Measurements from ENCODE around the gene CUX1.
"Not testable (repeated sequence)": the region's sequence is repeated elsewhere in the genome, so short reads cannot be mapped to it uniquely, and the experiment has no call there.

CUX1 gene

GRCh38 chr7:101919363-101920115 is 102.1 kb downstream of the CUX1 start:
- no peak for DNase-seq

- DNase-seq: no peak
Measured at GRCh38 chr7:101921061-101921460, 103.6 kb downstream of the CUX1 start.

- DNase-seq: not testable (repeated sequence)
Measured at GRCh38 chr7:101921546-101922489, 104.4 kb downstream of the CUX1 start.

- DNase-seq: no peak
Measured at GRCh38 chr7:101922631-101923601, 105.5 kb downstream of the CUX1 start.

- DNase-seq: no peak
Measured at GRCh38 chr7:101923602-101923985, 106.2 kb downstream of the CUX1 start.

GRCh38 chr7:101924171-101924570 is 106.7 kb downstream of the CUX1 start:
- no peak for DNase-seq

GRCh38 chr7:101926265-101926664 is 108.8 kb downstream of the CUX1 start:
- DNase-seq: no peak

- DNase-seq: no peak
Measured at GRCh38 chr7:101927389-101927788, 110.0 kb downstream of the CUX1 start.

- no peak for DNase-seq
Measured at GRCh38 chr7:101927802-101928201, 110.4 kb downstream of the CUX1 start.

- DNase-seq: no peak
Measured at GRCh38 chr7:101929256-101929655, 111.8 kb downstream of the CUX1 start.

GRCh38 chr7:101929911-101930310 is 112.5 kb downstream of the CUX1 start:
- not testable (repeated sequence) for DNase-seq

- DNase-seq: no peak
Measured at GRCh38 chr7:101932083-101932482, 114.7 kb downstream of the CUX1 start.

GRCh38 chr7:101933028-101933427 is 115.6 kb downstream of the CUX1 start:
- no peak for DNase-seq

- DNase-seq: no peak
Measured at GRCh38 chr7:101933688-101934121, 116.3 kb downstream of the CUX1 start.

GRCh38 chr7:101934618-101935017 is 117.2 kb downstream of the CUX1 start:
- no peak for DNase-seq

GRCh38 chr7:101935521-101936141 is 118.2 kb downstream of the CUX1 start:
- DNase-seq: peak; percentile 25

GRCh38 chr7:101936223-101936610 is 118.8 kb downstream of the CUX1 start:
- DNase-seq: no peak

GRCh38 chr7:101936611-101937231 is 119.3 kb downstream of the CUX1 start:
- DNase-seq: peak; percentile 65

GRCh38 chr7:101937717-101938514 is 120.5 kb downstream of the CUX1 start:
- no peak for DNase-seq

GRCh38 chr7:101939136-101939695 is 121.8 kb downstream of the CUX1 start:
- no peak for DNase-seq

- DNase-seq: no peak
Measured at GRCh38 chr7:101940151-101940550, 122.7 kb downstream of the CUX1 start.
